ENCODE results near the gene PARL. TPM values are rescaled to one million over a fixed set of nuclear protein-coding genes. Genes with fewer than 3 reads are reported as not detected.
"Not testable (repeated sequence)": the region's sequence is repeated elsewhere in the genome, so short reads cannot be mapped to it uniquely, and the experiment has no call there.

Gene PARL
- total RNA-seq, 1 donor from 2014 or later: 47.8 TPM

DNA sequence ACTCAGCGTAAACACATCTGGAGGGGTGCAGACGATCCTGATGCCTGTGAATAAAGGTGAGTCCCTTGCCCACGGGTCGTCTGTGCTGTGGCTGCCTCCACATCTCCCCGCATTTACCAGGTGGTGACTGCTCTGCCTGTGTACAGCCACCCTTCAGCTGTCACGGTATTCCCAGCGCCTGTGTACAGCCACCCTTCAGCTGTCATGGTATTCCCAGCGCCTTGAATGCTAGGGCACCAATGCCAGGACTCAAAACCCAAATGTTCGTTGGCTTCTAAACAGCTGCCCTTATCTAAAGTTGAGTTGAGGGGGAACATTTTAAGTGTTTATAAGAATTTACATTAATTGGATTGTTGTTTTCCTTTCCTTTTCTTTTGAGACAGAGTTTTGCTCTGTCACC lies 86.7 kb downstream of the PARL start:
- Mint-ChIP-seq H3K27me3 (ENCODE audit: low read depth) (no peaks in the 10 kb centered on the region), H3K9me3 (no peaks in the 10 kb centered on the region), H3K4me3 (no peak overlapping the region), H3K4me1 (no peaks in the 10 kb centered on the region), H3K27ac (no peak overlapping the region), H3K36me3 (peaks cover 54% of the 10 kb centered on the region)
- DNase-seq (ENCODE audit: low spot score in 2 of 2, unreplicated experiment in 2 of 2): no peak
- TF ChIP-seq, protein P1, sequence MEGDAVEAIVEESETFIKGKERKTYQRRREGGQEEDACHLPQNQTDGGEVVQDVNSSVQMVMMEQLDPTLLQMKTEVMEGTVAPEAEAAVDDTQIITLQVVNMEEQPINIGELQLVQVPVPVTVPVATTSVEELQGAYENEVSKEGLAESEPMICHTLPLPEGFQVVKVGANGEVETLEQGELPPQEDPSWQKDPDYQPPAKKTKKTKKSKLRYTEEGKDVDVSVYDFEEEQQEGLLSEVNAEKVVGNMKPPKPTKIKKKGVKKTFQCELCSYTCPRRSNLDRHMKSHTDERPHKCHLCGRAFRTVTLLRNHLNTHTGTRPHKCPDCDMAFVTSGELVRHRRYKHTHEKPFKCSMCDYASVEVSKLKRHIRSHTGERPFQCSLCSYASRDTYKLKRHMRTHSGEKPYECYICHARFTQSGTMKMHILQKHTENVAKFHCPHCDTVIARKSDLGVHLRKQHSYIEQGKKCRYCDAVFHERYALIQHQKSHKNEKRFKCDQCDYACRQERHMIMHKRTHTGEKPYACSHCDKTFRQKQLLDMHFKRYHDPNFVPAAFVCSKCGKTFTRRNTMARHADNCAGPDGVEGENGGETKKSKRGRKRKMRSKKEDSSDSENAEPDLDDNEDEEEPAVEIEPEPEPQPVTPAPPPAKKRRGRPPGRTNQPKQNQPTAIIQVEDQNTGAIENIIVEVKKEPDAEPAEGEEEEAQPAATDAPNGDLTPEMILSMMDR (IDR thresholded peaks at IDR 0.05; ENCODE audit: unreplicated experiment): no peak

DNA sequence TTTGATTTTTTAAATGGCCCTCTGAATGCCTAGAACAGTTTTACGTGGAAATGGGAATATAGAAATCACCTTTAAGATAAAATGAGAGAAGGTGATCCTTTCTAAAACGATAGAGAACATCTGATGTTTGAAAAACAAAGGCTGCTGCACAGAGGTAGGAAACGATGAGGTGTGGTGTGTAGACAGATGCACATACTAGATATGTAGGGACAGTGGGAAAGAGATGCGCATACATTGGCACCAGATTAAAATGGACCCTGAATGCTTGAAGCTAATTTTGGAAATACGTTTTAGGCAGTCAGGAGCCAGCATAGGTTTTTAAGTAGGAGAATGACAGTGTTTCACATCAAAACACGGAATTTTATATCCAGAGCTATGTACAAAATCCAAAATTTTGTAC lies 88.3 kb downstream of the PARL start:
- Mint-ChIP-seq H3K4me3 (no peak overlapping the region), H3K27ac (no peak overlapping the region), H3K27me3 (ENCODE audit: low read depth) (no peaks in the 10 kb centered on the region), H3K9me3 (no peaks in the 10 kb centered on the region), H3K4me1 (no peaks in the 10 kb centered on the region), H3K36me3 (peaks cover 48% of the 10 kb centered on the region)
- DNase-seq (ENCODE audit: low spot score in 2 of 2, unreplicated experiment in 2 of 2): no peak
- TF ChIP-seq, protein P1 (IDR thresholded peaks at IDR 0.05; ENCODE audit: unreplicated experiment): no peak

DNA sequence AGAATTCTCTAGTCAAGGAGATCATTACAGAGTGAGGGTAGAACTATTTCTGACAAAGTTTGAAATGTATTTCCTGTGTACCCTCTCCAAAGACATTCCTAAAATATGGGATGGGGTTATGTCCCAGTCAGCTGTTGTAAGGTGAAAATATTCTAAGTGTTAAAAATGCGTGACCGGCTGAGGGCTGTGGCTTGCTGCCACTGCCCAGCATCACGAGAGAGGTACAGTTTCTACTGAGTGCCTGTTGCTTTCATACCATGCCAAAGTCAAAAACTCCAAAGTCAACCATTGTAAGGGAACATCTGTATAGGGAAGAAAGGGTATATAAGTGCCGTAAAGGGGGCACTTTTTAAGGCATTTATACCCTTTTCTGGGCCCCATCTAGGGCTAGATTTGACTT lies 90.2 kb downstream of the PARL start:
- Mint-ChIP-seq H3K4me3 (no peak overlapping the region), H3K27me3 (ENCODE audit: low read depth) (no peaks in the 10 kb centered on the region), H3K27ac (no peak overlapping the region), H3K9me3 (no peaks in the 10 kb centered on the region), H3K4me1 (no peaks in the 10 kb centered on the region), H3K36me3 (peaks cover 46% of the 10 kb centered on the region)
- DNase-seq (ENCODE audit: low spot score in 2 of 2, unreplicated experiment in 2 of 2): no peak
- TF ChIP-seq, protein P1 (IDR thresholded peaks at IDR 0.05; ENCODE audit: unreplicated experiment): no peak

- TF ChIP-seq, protein P1 (IDR thresholded peaks at IDR 0.05; ENCODE audit: unreplicated experiment): no peak
- DNase-seq (ENCODE audit: low spot score in 2 of 2, unreplicated experiment in 2 of 2): no peak
- Mint-ChIP-seq H3K27me3 (ENCODE audit: low read depth) (no peaks in the 10 kb centered on the region), H3K27ac (no peak overlapping the region), H3K4me1 (no peaks in the 10 kb centered on the region), H3K9me3 (no peaks in the 10 kb centered on the region), H3K36me3 (peaks cover 48% of the 10 kb centered on the region), H3K4me3 (no peak overlapping the region)
Measured at GRCh38 chr3:183792976-183793375, 91.7 kb downstream of the PARL start.

DNA sequence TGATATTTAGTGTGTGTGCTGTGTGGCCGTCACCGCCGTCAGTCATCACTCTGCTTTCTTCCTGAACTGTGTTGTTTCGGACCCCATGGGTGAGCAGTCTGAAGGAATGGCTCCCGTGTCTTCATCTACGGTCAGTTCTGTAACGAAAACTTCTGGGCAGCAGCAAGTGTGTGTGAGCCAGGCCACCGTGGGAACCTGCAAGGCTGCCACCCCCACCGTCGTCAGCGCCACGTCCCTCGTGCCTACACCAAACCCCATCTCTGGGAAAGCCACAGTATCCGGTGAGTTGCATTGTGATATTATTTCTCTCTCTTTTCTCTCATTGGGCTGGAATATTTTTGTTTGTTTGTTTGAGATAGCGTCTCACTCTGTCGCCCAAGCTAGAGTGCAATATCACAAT lies 94.0 kb downstream of the PARL start:
- Mint-ChIP-seq H3K4me1 (no peaks in the 10 kb centered on the region), H3K4me3 (no peak overlapping the region), H3K36me3 (peaks cover 54% of the 10 kb centered on the region), H3K27me3 (ENCODE audit: low read depth) (no peaks in the 10 kb centered on the region), H3K9me3 (no peaks in the 10 kb centered on the region), H3K27ac (no peak overlapping the region)
- TF ChIP-seq, protein P1 (IDR thresholded peaks at IDR 0.05; ENCODE audit: unreplicated experiment): no peak
- DNase-seq (ENCODE audit: low spot score in 2 of 2, unreplicated experiment in 2 of 2): no peak

DNA sequence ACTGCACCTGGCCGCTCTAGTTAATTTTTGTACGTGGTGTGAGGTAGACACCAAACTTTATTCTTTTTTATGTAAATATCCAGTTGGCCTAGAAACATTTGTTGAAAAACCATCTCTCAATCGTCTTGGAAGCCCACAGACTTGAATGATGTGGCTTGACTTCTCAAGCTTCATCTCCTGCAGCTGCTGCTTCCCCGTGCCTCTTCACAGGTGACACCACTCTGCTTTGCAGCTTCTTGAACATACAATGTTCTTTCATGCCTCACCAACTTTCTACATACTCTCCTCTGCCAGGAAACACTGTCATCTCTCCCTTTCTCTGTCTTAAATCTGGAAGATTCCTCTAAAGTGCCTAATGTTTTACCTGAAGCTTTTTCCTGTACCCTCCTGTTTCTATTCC lies 94.9 kb downstream of the PARL start:
- DNase-seq (ENCODE audit: low spot score in 2 of 2, unreplicated experiment in 2 of 2): no peak
- Mint-ChIP-seq H3K4me3 (no peak overlapping the region), H3K27me3 (ENCODE audit: low read depth) (no peaks in the 10 kb centered on the region), H3K9me3 (no peaks in the 10 kb centered on the region), H3K4me1 (no peaks in the 10 kb centered on the region), H3K36me3 (peaks cover 56% of the 10 kb centered on the region), H3K27ac (no peak overlapping the region)
- TF ChIP-seq, protein P1 (IDR thresholded peaks at IDR 0.05; ENCODE audit: unreplicated experiment): no peak

DNA sequence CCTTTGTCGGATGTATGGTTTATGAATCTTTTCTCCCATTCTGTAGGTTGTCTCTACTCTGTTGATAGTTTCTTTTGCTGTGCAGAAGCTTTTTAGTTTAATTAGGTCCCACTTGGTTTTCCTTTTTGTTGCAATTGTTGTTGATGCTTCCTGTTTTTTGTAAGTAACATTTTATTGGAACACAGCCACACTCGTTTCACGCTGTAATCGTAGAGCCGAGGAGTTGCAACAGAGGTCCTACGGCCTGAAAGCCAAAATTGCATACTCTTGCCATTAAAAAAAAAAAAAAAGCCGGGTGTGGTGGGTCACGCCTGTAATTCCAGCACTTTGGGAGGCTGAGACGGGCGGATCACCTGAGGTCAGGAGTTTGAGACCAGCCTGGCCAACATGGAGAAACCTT lies 100.2 kb downstream of the PARL start:
- not testable (repeated sequence) for H3K4me3 Mint-ChIP-seq; H3K4me1 Mint-ChIP-seq; H3K9me3 Mint-ChIP-seq; H3K27ac Mint-ChIP-seq; DNase-seq (ENCODE audit: low spot score in 2 of 2, unreplicated experiment in 2 of 2); H3K27me3 Mint-ChIP-seq (ENCODE audit: low read depth)
- peaks cover 69% of the 10 kb centered on the region for H3K36me3 Mint-ChIP-seq
